ENCODE measurements around the gene LTB.

LTB gene

GRCh38 chr6:31535538-31536324 lies 46.5 kb downstream of the LTB start:
- Histone ChIP-seq H3K36me3 (ENCODE audit: control insufficient read depth, insufficient read depth, low read length) (peaks cover 18% of the 10 kb centered on the region), H3K9ac (ENCODE audit: low read length) (peak overlapping the region; percentile 26)

GRCh38 chr6:31534521-31535040 lies 47.6 kb downstream of the LTB start:
- H3K36me3 ChIP-seq (ENCODE audit: control insufficient read depth, insufficient read depth, low read length), result peaks cover 23% of the 10 kb centered on the region
- H3K9ac ChIP-seq (ENCODE audit: low read length), result no peak overlapping the region
- no peaks in the 10 kb centered on the region for H3K9me3 ChIP-seq (ENCODE audit: control insufficient read depth, low read length)

More at GRCh38 chr6:31535538-31536324, 46.5 kb downstream of the LTB start:
- H3K4me3 ChIP-seq (ENCODE audit: low read length), result no peak overlapping the region
- H3K9me3 ChIP-seq (ENCODE audit: control insufficient read depth, low read length), result no peaks in the 10 kb centered on the region
- H3K27me3 ChIP-seq (ENCODE audit: control insufficient read depth, insufficient read depth, low read length), result no peaks in the 10 kb centered on the region
- peaks cover 24% of the 10 kb centered on the region for H3K4me1 ChIP-seq (ENCODE audit: control insufficient read depth, insufficient read depth, low read length)

GRCh38 chr6:31534011-31534410 lies 48.2 kb downstream of the LTB start:
- Histone ChIP-seq H3K27me3 (ENCODE audit: control insufficient read depth, insufficient read depth, low read length) (no peaks in the 10 kb centered on the region), H3K9me3 (ENCODE audit: control insufficient read depth, low read length) (no peaks in the 10 kb centered on the region), H3K4me3 (ENCODE audit: low read length) (no peak overlapping the region), H3K4me1 (ENCODE audit: control insufficient read depth, insufficient read depth, low read length) (peaks cover 8% of the 10 kb centered on the region), H3K36me3 (ENCODE audit: control insufficient read depth, insufficient read depth, low read length) (peaks cover 23% of the 10 kb centered on the region), H3K9ac (ENCODE audit: low read length) (no peak overlapping the region)

More at GRCh38 chr6:31534521-31535040, 47.6 kb downstream of the LTB start:
- Histone ChIP-seq H3K27me3 (ENCODE audit: control insufficient read depth, insufficient read depth, low read length) (no peaks in the 10 kb centered on the region), H3K4me3 (ENCODE audit: low read length) (no peak overlapping the region), H3K4me1 (ENCODE audit: control insufficient read depth, insufficient read depth, low read length) (peaks cover 14% of the 10 kb centered on the region)

GRCh38 chr6:31533455-31533841 lies 48.8 kb downstream of the LTB start:
- H3K27me3 ChIP-seq (ENCODE audit: control insufficient read depth, insufficient read depth, low read length), result no peaks in the 10 kb centered on the region
- peaks cover 23% of the 10 kb centered on the region for H3K36me3 ChIP-seq (ENCODE audit: control insufficient read depth, insufficient read depth, low read length)
- no peaks in the 10 kb centered on the region for H3K9me3 ChIP-seq (ENCODE audit: control insufficient read depth, low read length)
- H3K9ac ChIP-seq (ENCODE audit: low read length), result no peak overlapping the region
- no peak overlapping the region for H3K4me3 ChIP-seq (ENCODE audit: low read length)
- peaks cover 2% of the 10 kb centered on the region for H3K4me1 ChIP-seq (ENCODE audit: control insufficient read depth, insufficient read depth, low read length)

GRCh38 chr6:31532644-31533454 lies 49.4 kb downstream of the LTB start:
- Histone ChIP-seq H3K4me3 (ENCODE audit: low read length) (no peak overlapping the region), H3K9me3 (ENCODE audit: control insufficient read depth, low read length) (no peaks in the 10 kb centered on the region), H3K9ac (ENCODE audit: low read length) (no peak overlapping the region), H3K36me3 (ENCODE audit: control insufficient read depth, insufficient read depth, low read length) (peaks cover 23% of the 10 kb centered on the region), H3K4me1 (ENCODE audit: control insufficient read depth, insufficient read depth, low read length) (no peaks in the 10 kb centered on the region), H3K27me3 (ENCODE audit: control insufficient read depth, insufficient read depth, low read length) (no peaks in the 10 kb centered on the region)

- no peaks in the 10 kb centered on the region for H3K9me3 ChIP-seq (ENCODE audit: control insufficient read depth, low read length)
- no peaks in the 10 kb centered on the region for H3K4me1 ChIP-seq (ENCODE audit: control insufficient read depth, insufficient read depth, low read length)
- no peak overlapping the region for H3K9ac ChIP-seq (ENCODE audit: low read length)
- H3K4me3 ChIP-seq (ENCODE audit: low read length), result no peak overlapping the region
- H3K36me3 ChIP-seq (ENCODE audit: control insufficient read depth, insufficient read depth, low read length), result peaks cover 23% of the 10 kb centered on the region
- H3K27me3 ChIP-seq (ENCODE audit: control insufficient read depth, insufficient read depth, low read length), result no peaks in the 10 kb centered on the region
Observed at GRCh38 chr6:31531771-31532643, 50.2 kb downstream of the LTB start.

- Histone ChIP-seq H3K36me3 (ENCODE audit: control insufficient read depth, insufficient read depth, low read length) (peaks cover 21% of the 10 kb centered on the region), H3K9me3 (ENCODE audit: control insufficient read depth, low read length) (no peaks in the 10 kb centered on the region), H3K4me1 (ENCODE audit: control insufficient read depth, insufficient read depth, low read length) (peaks cover 2% of the 10 kb centered on the region), H3K27me3 (ENCODE audit: control insufficient read depth, insufficient read depth, low read length) (no peaks in the 10 kb centered on the region), H3K4me3 (ENCODE audit: low read length) (no peak overlapping the region), H3K9ac (ENCODE audit: low read length) (no peak overlapping the region)
Observed at GRCh38 chr6:31531162-31531561, 51.1 kb downstream of the LTB start.

GRCh38 chr6:31530659-31531058 lies 51.6 kb downstream of the LTB start:
- Histone ChIP-seq H3K27me3 (ENCODE audit: control insufficient read depth, insufficient read depth, low read length) (no peaks in the 10 kb centered on the region), H3K4me1 (ENCODE audit: control insufficient read depth, insufficient read depth, low read length) (peaks cover 7% of the 10 kb centered on the region), H3K9me3 (ENCODE audit: control insufficient read depth, low read length) (no peaks in the 10 kb centered on the region), H3K4me3 (ENCODE audit: low read length) (no peak overlapping the region), H3K36me3 (ENCODE audit: control insufficient read depth, insufficient read depth, low read length) (peaks cover 16% of the 10 kb centered on the region), H3K9ac (ENCODE audit: low read length) (no peak overlapping the region)
